HL-60/S4 (cell line): ENCODE data around the gene BUB3.

ENCODE experiments used
- in situ Hi-C: fragments of 300-500 bp; cut with MboI; formaldehyde crosslinking; loops from 2 replicates; pipeline ENCODE4 v1.14.3; 2022; ENCODE audit warnings: low sequenced_read_pairs

BUB3 gene

GRCh38 chr10:123187781-123188180 lies 33.6 kb downstream of the BUB3 start:
- in situ Hi-C loops, result no loop called here

GRCh38 chr10:123191886-123192285 lies 37.7 kb downstream of the BUB3 start:
- in situ Hi-C loops, result no loop called here

- in situ Hi-C loops, result no loop called here
Observed at GRCh38 chr10:123194056-123194455, 39.9 kb downstream of the BUB3 start.

GRCh38 chr10:123200531-123200930 lies 46.3 kb downstream of the BUB3 start:
- in situ Hi-C loops, result no loop called here

- in situ Hi-C loops, result no loop called here
Observed at GRCh38 chr10:123202506-123202905, 48.3 kb downstream of the BUB3 start.

GRCh38 chr10:123203393-123204126 lies 49.4 kb downstream of the BUB3 start:
- in situ Hi-C loops, result no loop called here

- in situ Hi-C loops, result no loop called here
Observed at GRCh38 chr10:123204127-123204461, 49.9 kb downstream of the BUB3 start.

GRCh38 chr10:123205041-123205440 lies 50.8 kb downstream of the BUB3 start:
- in situ Hi-C loops, result no loop called here

GRCh38 chr10:123212063-123212462 lies 57.9 kb downstream of the BUB3 start:
- in situ Hi-C loops, result no loop called here

GRCh38 chr10:123212640-123213039 lies 58.4 kb downstream of the BUB3 start:
- in situ Hi-C loops, result no loop called here

- in situ Hi-C loops, result no loop called here
Observed at GRCh38 chr10:123213192-123213591, 59.0 kb downstream of the BUB3 start.
